Activated CD8-positive, alpha-beta memory T cell treated with anti-CD3 and anti-CD28 coated beads, Interleukin-2, amount 10 ng/mL, durations not matched to agents 7 days and 5 days (primary cell): ENCODE measurements around the gene SCGB1D1. TPM values are rescaled to one million over a fixed set of nuclear protein-coding genes. Genes with fewer than 3 reads are reported as not detected.

ENCODE experiments used
- ATAC-seq: fragments of 150-1000 bp; cut with Tn5 transposase; one replicate; pipeline ENCODE4 v1.10.0; 2021; ENCODE audit warnings: moderate library complexity
- CTCF ChIA-PET: fragments of 350-600 bp; sonication (Branson Sonifier 250); formaldehyde crosslinking; loops from one replicate; lab custom pipeline; 2021; ENCODE audit warnings: antibody characterized with exemption; lab: Charles Lee
- DNase-seq: peaks from one replicate; pipeline ENCODE4 v3.0.0-alpha.2; 2020
- H3K27ac Mint-ChIP-seq: one replicate; pipeline ENCODE4 v1.8.0; 2021; ENCODE audit warnings: mild to moderate bottlenecking, mixed read lengths
- H3K27me3 Mint-ChIP-seq: one replicate; pipeline ENCODE4 v1.8.0; 2021; ENCODE audit warnings: mixed read lengths
- H3K36me3 Mint-ChIP-seq: one replicate; pipeline ENCODE4 v1.8.0; 2021; ENCODE audit warnings: mild to moderate bottlenecking, mixed read lengths
- H3K4me1 Mint-ChIP-seq: one replicate; pipeline ENCODE4 v1.8.0; 2021; ENCODE audit warnings: mixed read lengths
- H3K4me3 Mint-ChIP-seq: one replicate; pipeline ENCODE4 v1.8.0; 2021; ENCODE audit warnings: mild to moderate bottlenecking, moderate library complexity, mixed read lengths
- H3K9me3 Mint-ChIP-seq: one replicate; pipeline ENCODE4 v1.8.0; 2022; ENCODE audit warnings: low read depth, mixed read lengths
- total RNA-seq, 2 experiments: library from RNA; stranded (reverse); gene quantifications; one replicate each; pipeline ENCODE4 v1.2.3, GENCODE V29; 2021

SCGB1D1 gene
- total RNA-seq, 2 experiments from 2014 or later = not detected

- no peak for DNase-seq
- H3K4me1 Mint-ChIP-seq = no peaks in the 10 kb centered on the region
- CTCF ChIA-PET = no interaction called here
Measured at GRCh38 chr11:62208785-62209144, 18.7 kb downstream of the SCGB1D1 start.

GRCh38 chr11:62217191-62217748 lies 27.3 kb downstream of the SCGB1D1 start:
- CTCF ChIA-PET = interaction anchor here (0.8 to 1.4 kb wide), 7 partner anchors 47 to 106 kb away, joined by 3 to 9 read pairs (median 3); no protein-coding TSS in a partner anchor
- Mint-ChIP-seq H3K36me3 (no peaks in the 10 kb centered on the region), H3K27me3 (peaks cover 47% of the 10 kb centered on the region), H3K27ac (no peak overlapping the region), H3K4me3 (no peak overlapping the region), H3K4me1 (no peaks in the 10 kb centered on the region), H3K9me3 (peaks cover 2% of the 10 kb centered on the region)
- ATAC-seq (no peak), DNase-seq (no peak)

More at GRCh38 chr11:62208785-62209144, 18.7 kb downstream of the SCGB1D1 start:
- H3K27me3 Mint-ChIP-seq = peaks cover 11% of the 10 kb centered on the region
- no peaks in the 10 kb centered on the region for H3K9me3 Mint-ChIP-seq
- H3K27ac Mint-ChIP-seq = no peak overlapping the region
- no peak for ATAC-seq
- no peak overlapping the region for H3K4me3 Mint-ChIP-seq
- no peaks in the 10 kb centered on the region for H3K36me3 Mint-ChIP-seq

- no peak overlapping the region for H3K27ac Mint-ChIP-seq
- peaks cover 7% of the 10 kb centered on the region for H3K36me3 Mint-ChIP-seq
- peaks cover 43% of the 10 kb centered on the region for H3K27me3 Mint-ChIP-seq
- H3K9me3 Mint-ChIP-seq = peaks cover 14% of the 10 kb centered on the region
- H3K4me1 Mint-ChIP-seq = no peaks in the 10 kb centered on the region
- DNase-seq (no peak), ATAC-seq (no peak)
- no peak overlapping the region for H3K4me3 Mint-ChIP-seq
- CTCF ChIA-PET = interaction anchor here (1.4 to 1.7 kb wide), 2 partner anchors 9 to 89 kb away, joined by 4 to 6 read pairs; no protein-coding TSS in a partner anchor
Measured at GRCh38 chr11:62221498-62221897, 31.5 kb downstream of the SCGB1D1 start.

- peaks cover 7% of the 10 kb centered on the region for H3K36me3 Mint-ChIP-seq
- no peak overlapping the region for H3K27ac Mint-ChIP-seq
- CTCF ChIA-PET = interaction anchor here (1.4 to 1.7 kb wide), 2 partner anchors 10 to 87 kb away, joined by 4 to 6 read pairs; no protein-coding TSS in a partner anchor
- H3K4me3 Mint-ChIP-seq = no peak overlapping the region
- H3K27me3 Mint-ChIP-seq = peaks cover 32% of the 10 kb centered on the region
- no peak for DNase-seq
- peaks cover 14% of the 10 kb centered on the region for H3K9me3 Mint-ChIP-seq
- no peak for ATAC-seq
- H3K4me1 Mint-ChIP-seq = no peaks in the 10 kb centered on the region
Measured at GRCh38 chr11:62223095-62223494, 33.1 kb downstream of the SCGB1D1 start.

- no peak overlapping the region for H3K4me3 Mint-ChIP-seq
- H3K27me3 Mint-ChIP-seq = peaks cover 65% of the 10 kb centered on the region
Measured at GRCh38 chr11:62233730-62234129, 43.7 kb downstream of the SCGB1D1 start.

GRCh38 chr11:62236187-62236586 lies 46.2 kb downstream of the SCGB1D1 start:
- peaks cover 2% of the 10 kb centered on the region for H3K4me1 Mint-ChIP-seq
- no peaks in the 10 kb centered on the region for H3K36me3 Mint-ChIP-seq
- peaks cover 71% of the 10 kb centered on the region for H3K27me3 Mint-ChIP-seq
- DNase-seq (no peak), ATAC-seq (no peak)
- no peak overlapping the region for H3K4me3 Mint-ChIP-seq
- no peaks in the 10 kb centered on the region for H3K9me3 Mint-ChIP-seq
- CTCF ChIA-PET = no interaction called here
- no peak overlapping the region for H3K27ac Mint-ChIP-seq

More at GRCh38 chr11:62233730-62234129, 43.7 kb downstream of the SCGB1D1 start:
- no peak overlapping the region for H3K27ac Mint-ChIP-seq
- H3K4me1 Mint-ChIP-seq = peaks cover 2% of the 10 kb centered on the region
- CTCF ChIA-PET = interaction anchor here (0.6 to 1.2 kb wide), 2 partner anchors 77 to 224 kb away, joined by 4 to 5 read pairs; no protein-coding TSS in a partner anchor
- ATAC-seq = no peak
- no peak for DNase-seq
- no peaks in the 10 kb centered on the region for H3K9me3 Mint-ChIP-seq
- H3K36me3 Mint-ChIP-seq = no peaks in the 10 kb centered on the region

GRCh38 chr11:62237499-62237898 lies 47.5 kb downstream of the SCGB1D1 start:
- DNase-seq = no peak
- CTCF ChIA-PET = no interaction called here
- peaks cover 2% of the 10 kb centered on the region for H3K4me1 Mint-ChIP-seq
- peaks cover 64% of the 10 kb centered on the region for H3K27me3 Mint-ChIP-seq
- no peaks in the 10 kb centered on the region for H3K36me3 Mint-ChIP-seq
- H3K4me3 Mint-ChIP-seq = no peak overlapping the region
- ATAC-seq = no peak
- H3K27ac Mint-ChIP-seq = no peak overlapping the region
- no peaks in the 10 kb centered on the region for H3K9me3 Mint-ChIP-seq

GRCh38 chr11:62238151-62238550 lies 48.1 kb downstream of the SCGB1D1 start:
- CTCF ChIA-PET = no interaction called here
- Mint-ChIP-seq H3K4me1 (peaks cover 2% of the 10 kb centered on the region), H3K36me3 (no peaks in the 10 kb centered on the region), H3K27ac (no peak overlapping the region), H3K27me3 (peaks cover 58% of the 10 kb centered on the region), H3K4me3 (no peak overlapping the region), H3K9me3 (no peaks in the 10 kb centered on the region)
- ATAC-seq (no peak), DNase-seq (no peak)

GRCh38 chr11:62241095-62241494 lies 51.1 kb downstream of the SCGB1D1 start:
- H3K4me3 Mint-ChIP-seq = no peak overlapping the region
- H3K4me1 Mint-ChIP-seq = no peaks in the 10 kb centered on the region
- no peak overlapping the region for H3K27ac Mint-ChIP-seq
- CTCF ChIA-PET = interaction anchor here (0.7 kb wide), 1 partner anchor 13 kb away, joined by 3 read pairs; no protein-coding TSS in a partner anchor
- DNase-seq (no peak), ATAC-seq (no peak)
- H3K9me3 Mint-ChIP-seq = no peaks in the 10 kb centered on the region
- H3K27me3 Mint-ChIP-seq = peaks cover 37% of the 10 kb centered on the region
- no peaks in the 10 kb centered on the region for H3K36me3 Mint-ChIP-seq

- Mint-ChIP-seq H3K4me1 (no peaks in the 10 kb centered on the region), H3K4me3 (no peak within 1 kb of the TSS), H3K9me3 (no peaks in the 10 kb centered on the region), H3K27me3 (peaks cover 31% of the 10 kb centered on the region), H3K36me3 (no peaks in the 10 kb centered on the region), H3K27ac (no peak within 1 kb of the TSS)
- ATAC-seq = no peak
- no peak for DNase-seq
- CTCF ChIA-PET = interaction anchor here (0.7 kb wide), 1 partner anchor 13 kb away, joined by 3 read pairs; no protein-coding TSS in a partner anchor
Measured at GRCh38 chr11:62242021-62242420, 52.0 kb downstream of the SCGB1D1 start, which contains the start of gene SCGB1D2. TSS of gene SCGB1D2 (plus strand) at chr11:62242239. CDS start at chr11:62242308, 69 bp downstream.

Other genes starting within 250 kb of the SCGB1D1 start
- gene BEST1, start 239.9 kb upstream of the SCGB1D1 start, total RNA-seq = not detected
- gene FTH1, start 222.6 kb upstream of the SCGB1D1 start, total RNA-seq = 100 to 1,000 TPM; 740 to 867 TPM
- 100 to 1,000 TPM; 176 to 205 TPM for gene INCENP, start 66.2 kb upstream of the SCGB1D1 start, total RNA-seq
- not detected for gene SCGB2A1, start 18.5 kb downstream of the SCGB1D1 start, total RNA-seq
- not detected for gene SCGB1D2, start 52.0 kb downstream of the SCGB1D1 start, total RNA-seq
- not detected for gene SCGB2A2, start 79.9 kb downstream of the SCGB1D1 start, total RNA-seq
- gene SCGB1D4, start 108.9 kb downstream of the SCGB1D1 start, total RNA-seq = not detected
- gene ASRGL1, start 147.2 kb downstream of the SCGB1D1 start, total RNA-seq = 1 to 10 TPM; 3.7 to 9.0 TPM
- not detected for gene SCGB1A1, start 228.8 kb downstream of the SCGB1D1 start, total RNA-seq